Measurements from ENCODE around the gene ADAM21. TPM values are rescaled to one million over a fixed set of nuclear protein-coding genes. Genes with fewer than 3 reads are reported as not detected.
"Not testable (repeated sequence)": the region's sequence is repeated elsewhere in the genome, so short reads cannot be mapped to it uniquely, and the experiment has no call there.

ADAM21 gene
- total and polyA plus RNA-seq, 2 of the 13 experiments (the other 11 are each of a cell fraction or from before 2014, with no cell fraction given), result 0.03 to 0.07 TPM

- H4K20me1 ChIP-seq (ENCODE audit: insufficient read depth, low read length); CTCF ChIA-PET (ENCODE audit: low intra/inter-chr PET ratio, low total read pairs); H2AFZ ChIP-seq (ENCODE audit: low read length); BruUV-seq (replicated peaks); H3K27me3 ChIP-seq (ENCODE audit: control insufficient read depth in 1 of 2, insufficient read depth in 2 of 2, low read length in 2 of 2); DNase-seq (ENCODE audit: low spot score); H3K36me3 ChIP-seq (replicated peaks in 1 of 2; ENCODE audit: control insufficient read depth in 1 of 2, insufficient read depth in 2 of 2, low read length in 2 of 2); H3K9ac ChIP-seq (ENCODE audit: insufficient read depth, low read depth, low read length); H3K9me3 ChIP-seq (ENCODE audit: low read length); intact Hi-C loops (cut with micrococcal nuclease; ENCODE audit: unreplicated experiment); H3K4me3 ChIP-seq (replicated peaks in 1 of 3; ENCODE audit: insufficient read depth in 1 of 3, low read depth in 2 of 3, low read length in 3 of 3); H3K27ac ChIP-seq (ENCODE audit: extremely low read length, insufficient read depth, low read length); POLR2A ChIA-PET; in situ Hi-C loops (cut with HindIII; ENCODE audit: extremely low pct_ligation_motif_present, low pct_unique_long_range_greater_than_20kb); ATAC-seq; FAIRE-seq: not testable (repeated sequence)
- WGBS (ENCODE audit: low lambda C conversion rate), result 2% methylated on average over 4 of the region's 4 CpGs
- Histone ChIP-seq H3K4me1 (ENCODE audit: insufficient read depth, low read length) (peaks cover 23% of the 10 kb centered on the region), H3K79me2 (ENCODE audit: insufficient read depth, low read length) (peaks cover 18% of the 10 kb centered on the region), H3K4me2 (ENCODE audit: low read depth, low read length) (0 out of 2 replicates have a peak overlapping the region, but pooled peaks have one; percentile 7)
Measured at GRCh38 chr14:70419270-70419931, 32.6 kb upstream of the ADAM21 start.

- 5% methylated on average over 2 of the region's 2 CpGs for WGBS (ENCODE audit: low lambda C conversion rate)
- Histone ChIP-seq H3K4me1 (ENCODE audit: insufficient read depth, low read length) (peaks cover 1% of the 10 kb centered on the region; the same call in 1 of the 2 replicates), H3K27me3 (ENCODE audit: control insufficient read depth in 1 of 2, insufficient read depth in 2 of 2, low read length in 2 of 2) (peaks cover 0 to under 1% of the 10 kb centered on the region in 2 experiments; a peak in 1 of 5 replicates), H3K9ac (ENCODE audit: insufficient read depth, low read depth, low read length) (no peak overlapping the region), H3K79me2 (ENCODE audit: insufficient read depth, low read length) (no peaks in the 10 kb centered on the region), H3K4me2 (ENCODE audit: low read depth, low read length) (no peak overlapping the region), H3K36me3 (replicated peaks in 1 of 2; ENCODE audit: control insufficient read depth in 1 of 2, insufficient read depth in 2 of 2, low read length in 2 of 2) (no peaks in the 10 kb centered on the region), H2AFZ (ENCODE audit: low read length) (no peak overlapping the region), H4K20me1 (ENCODE audit: insufficient read depth, low read length) (no peaks in the 10 kb centered on the region), H3K4me3 (replicated peaks in 1 of 3; ENCODE audit: insufficient read depth in 1 of 3, low read depth in 2 of 3, low read length in 3 of 3) (no peak overlapping the region), H3K9me3 (ENCODE audit: low read length) (peaks cover 8% of the 10 kb centered on the region; the same call in 1 of the 2 replicates), H3K27ac (ENCODE audit: extremely low read length, insufficient read depth, low read length) (no peak overlapping the region)
- POLR2A ChIA-PET, result no interaction called here
- intact Hi-C loops (cut with micrococcal nuclease; ENCODE audit: unreplicated experiment), result no loop called here
- DNase-seq (ENCODE audit: low spot score) (no peak), ATAC-seq (no peak), FAIRE-seq (no peak)
- no TSS peak for BruUV-seq (replicated peaks)
- CTCF ChIA-PET (ENCODE audit: low intra/inter-chr PET ratio, low total read pairs), result no interaction called here
- in situ Hi-C loops (cut with HindIII; ENCODE audit: extremely low pct_ligation_motif_present, low pct_unique_long_range_greater_than_20kb), result no loop called here
- TF ChIP-seq AGO1 (IDR thresholded peaks at IDR 0.05; ENCODE audit: low read depth, low read length, poor library complexity, severe bottlenecking), result no peak
- no peak for TF ChIP-seq MYC (CRISPR knock-in tag; IDR thresholded peaks at IDR 0.05; ENCODE audit: borderline replicate concordance)
- no peak for TF ChIP-seq KIAA2018 (CRISPR knock-in tag; IDR thresholded peaks at IDR 0.05; ENCODE audit: borderline replicate concordance)
- no peak for TF ChIP-seq ZNF674 (CRISPR knock-in tag; IDR thresholded peaks at IDR 0.05; ENCODE audit: low read depth)
- TF ChIP-seq ZSCAN31 (CRISPR knock-in tag; IDR thresholded peaks at IDR 0.05; ENCODE audit: low read depth), result no peak
- no peak for TF ChIP-seq ASH2L (IDR thresholded peaks at IDR 0.05; ENCODE audit: insufficient read length, low read depth, low read length)
- no peak for TF ChIP-seq ZNF547 (CRISPR knock-in tag; IDR thresholded peaks at IDR 0.05)
- no peak for TF ChIP-seq CCDC6 (CRISPR knock-in tag; IDR thresholded peaks at IDR 0.05)
- TF ChIP-seq MYNN (CRISPR knock-in tag; IDR thresholded peaks at IDR 0.05; ENCODE audit: low read depth), result no peak
- no peak for TF ChIP-seq ZNF772 (CRISPR knock-in tag; IDR thresholded peaks at IDR 0.05)
Measured at GRCh38 chr14:70422538-70422937, 29.4 kb upstream of the ADAM21 start.

All from HepG2 (cell line).